Fibroblast of pulmonary artery (primary cell): ENCODE results near the gene GTF2IRD1.
"Not testable (repeated sequence)": the region's sequence is repeated elsewhere in the genome, so short reads cannot be mapped to it uniquely, and the experiment has no call there.

ENCODE experiments used
- DNase-seq: peaks from one replicate; pipeline ENCODE4 v3.0.0-alpha.2; 2010; ENCODE audit warnings: low read depth
- H3K4me3 ChIP-seq: replicated peaks from 2 replicates; pipeline ENCODE4 v1.5.1; 2011; ENCODE audit warnings: low read depth, mild to moderate bottlenecking, control low read depth, low read length, moderate library complexity
- TF ChIP-seq, protein P1 (sequence below): IDR thresholded peaks from 2 replicates; pipeline ENCODE4 v1.5.1; 2011; ENCODE audit warnings: mild to moderate bottlenecking, control low read depth, low read length, inconsistent platforms; ENCODE audit errors: missing control alignments

The GTF2IRD1 gene

DNA sequence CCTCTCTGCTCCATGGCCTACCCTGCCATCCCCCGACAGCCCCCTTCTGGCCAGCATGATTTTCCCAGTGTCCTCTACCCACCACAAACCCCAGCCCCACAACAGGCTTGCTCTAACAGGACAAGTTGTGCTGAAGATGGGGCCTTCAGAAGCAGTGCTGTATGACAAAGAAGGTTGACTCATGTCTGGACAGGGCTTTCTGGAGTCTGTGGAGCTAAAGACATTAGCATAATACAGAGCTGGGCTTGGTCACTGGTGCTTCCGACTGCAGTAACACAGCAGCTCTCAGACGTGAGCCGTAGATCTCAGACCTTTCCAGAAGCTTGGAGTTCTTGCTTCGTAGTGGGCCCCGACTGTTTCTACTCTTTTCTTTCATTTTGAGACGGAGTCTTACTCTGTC, 100.5 kb downstream of the GTF2IRD1 start:
- no peak for DNase-seq
- no peak overlapping the region for H3K4me3 ChIP-seq
- TF ChIP-seq, protein P1, sequence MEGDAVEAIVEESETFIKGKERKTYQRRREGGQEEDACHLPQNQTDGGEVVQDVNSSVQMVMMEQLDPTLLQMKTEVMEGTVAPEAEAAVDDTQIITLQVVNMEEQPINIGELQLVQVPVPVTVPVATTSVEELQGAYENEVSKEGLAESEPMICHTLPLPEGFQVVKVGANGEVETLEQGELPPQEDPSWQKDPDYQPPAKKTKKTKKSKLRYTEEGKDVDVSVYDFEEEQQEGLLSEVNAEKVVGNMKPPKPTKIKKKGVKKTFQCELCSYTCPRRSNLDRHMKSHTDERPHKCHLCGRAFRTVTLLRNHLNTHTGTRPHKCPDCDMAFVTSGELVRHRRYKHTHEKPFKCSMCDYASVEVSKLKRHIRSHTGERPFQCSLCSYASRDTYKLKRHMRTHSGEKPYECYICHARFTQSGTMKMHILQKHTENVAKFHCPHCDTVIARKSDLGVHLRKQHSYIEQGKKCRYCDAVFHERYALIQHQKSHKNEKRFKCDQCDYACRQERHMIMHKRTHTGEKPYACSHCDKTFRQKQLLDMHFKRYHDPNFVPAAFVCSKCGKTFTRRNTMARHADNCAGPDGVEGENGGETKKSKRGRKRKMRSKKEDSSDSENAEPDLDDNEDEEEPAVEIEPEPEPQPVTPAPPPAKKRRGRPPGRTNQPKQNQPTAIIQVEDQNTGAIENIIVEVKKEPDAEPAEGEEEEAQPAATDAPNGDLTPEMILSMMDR, result no peak

DNA sequence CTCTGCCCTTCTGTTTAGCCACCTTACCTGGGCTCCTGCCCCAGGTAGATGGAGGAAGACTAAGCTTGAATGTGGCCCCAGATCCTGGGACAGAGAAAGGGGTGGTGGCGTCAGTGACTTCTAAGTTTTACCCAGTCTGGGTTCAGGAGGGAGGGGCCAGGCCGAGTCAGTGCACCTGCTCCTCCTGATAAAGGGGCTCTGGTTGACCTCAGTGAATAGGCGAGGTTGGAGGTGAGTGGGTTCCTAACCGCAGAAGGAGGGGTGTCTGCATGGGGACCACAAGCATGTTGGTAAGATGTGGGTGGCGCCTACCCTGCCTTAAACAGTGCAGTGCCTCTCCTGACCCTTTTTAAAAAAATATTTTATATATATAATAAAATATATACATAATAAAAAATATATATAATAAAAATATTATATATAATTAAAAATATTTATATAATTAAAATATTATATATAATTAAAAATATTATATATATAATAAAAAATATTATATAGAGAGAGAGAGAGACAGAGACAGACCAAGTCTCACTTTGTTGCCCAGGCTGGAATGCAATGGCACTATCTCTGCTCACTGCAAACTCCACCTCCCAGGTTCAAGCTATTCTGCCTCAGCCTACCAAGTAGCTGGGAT, 106.5 kb downstream of the GTF2IRD1 start:
- DNase-seq, result no peak
- H3K4me3 ChIP-seq, result no peak overlapping the region
- TF ChIP-seq, protein P1, result no peak

DNA sequence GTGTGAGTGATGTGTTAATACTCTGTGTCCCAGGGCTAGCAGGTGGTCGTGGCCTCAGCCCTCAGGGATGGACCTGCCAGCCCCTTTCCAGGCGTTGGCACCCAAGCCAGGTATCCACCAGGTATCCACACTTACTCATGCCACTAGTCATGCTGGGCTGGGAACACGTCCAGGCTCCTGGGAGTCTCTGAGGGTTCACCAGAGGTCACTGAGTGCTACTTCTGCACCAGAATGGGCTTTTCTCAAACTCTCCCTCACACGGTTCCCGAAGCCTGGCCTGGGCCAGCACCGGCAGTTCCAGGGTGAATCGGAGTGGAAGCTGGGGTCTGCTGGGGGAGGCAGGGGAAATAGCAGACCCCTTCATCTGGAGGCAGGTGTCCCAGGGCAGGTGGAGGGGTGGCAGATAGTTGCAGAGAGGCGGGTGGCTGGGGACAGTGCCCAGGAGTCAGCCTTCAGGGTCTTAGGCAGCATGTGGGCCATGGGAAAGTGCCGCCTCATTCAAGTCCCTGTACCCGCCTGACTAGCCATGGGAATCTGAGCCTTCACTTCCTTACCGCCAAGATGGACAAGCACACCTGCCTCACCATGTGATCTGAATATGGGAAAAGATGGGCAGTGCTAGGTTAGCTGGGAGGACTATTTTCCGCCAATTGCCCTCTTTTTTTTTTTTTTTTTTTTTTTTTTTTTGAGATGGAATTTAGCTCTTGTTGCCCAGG, 108.3 kb downstream of the GTF2IRD1 start:
- TF ChIP-seq, protein P1, result no peak
- DNase-seq, result no peak
- no peak overlapping the region for H3K4me3 ChIP-seq

DNA sequence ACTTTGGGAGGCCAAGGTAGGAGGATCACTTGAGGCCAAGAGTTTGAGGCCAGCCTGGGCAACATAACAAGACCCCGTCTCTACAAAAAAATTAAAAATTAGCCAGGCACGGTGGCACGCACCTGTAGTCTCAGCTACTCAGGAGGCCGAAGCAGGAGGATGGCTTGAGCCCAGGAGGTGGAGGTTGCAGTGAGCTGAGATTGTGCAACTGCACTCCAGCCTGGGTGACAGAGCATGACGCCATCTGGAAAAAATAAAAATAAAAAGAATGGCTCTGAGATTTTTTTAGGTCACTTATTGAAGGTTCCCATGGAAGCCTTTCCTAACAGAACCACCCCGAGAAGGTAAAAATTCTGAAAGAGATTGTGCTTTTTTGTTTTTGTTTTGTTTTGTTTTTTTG, 109.9 kb downstream of the GTF2IRD1 start:
- DNase-seq, H3K4me3 ChIP-seq: not testable (repeated sequence)

DNA sequence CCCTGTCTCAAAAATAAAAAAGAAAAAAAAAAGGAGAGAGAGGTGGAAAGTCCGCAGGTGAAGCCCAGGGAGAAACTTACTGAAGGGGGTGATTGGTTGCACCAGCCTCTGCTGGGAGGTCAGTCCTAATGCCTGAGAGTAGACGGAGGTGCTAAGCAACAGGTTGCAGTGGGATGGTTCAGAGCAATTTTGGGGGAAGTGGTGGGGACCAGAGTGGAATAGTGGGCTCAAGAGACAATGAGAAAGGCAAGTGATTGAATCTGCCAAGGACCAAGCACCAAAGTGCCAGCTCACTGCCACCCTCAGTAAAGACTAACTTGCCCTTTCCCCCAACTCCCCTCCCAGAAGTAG, 113.6 kb downstream of the GTF2IRD1 start:
- TF ChIP-seq, protein P1, result no peak
- H3K4me3 ChIP-seq, result no peak overlapping the region
- no peak for DNase-seq

DNA sequence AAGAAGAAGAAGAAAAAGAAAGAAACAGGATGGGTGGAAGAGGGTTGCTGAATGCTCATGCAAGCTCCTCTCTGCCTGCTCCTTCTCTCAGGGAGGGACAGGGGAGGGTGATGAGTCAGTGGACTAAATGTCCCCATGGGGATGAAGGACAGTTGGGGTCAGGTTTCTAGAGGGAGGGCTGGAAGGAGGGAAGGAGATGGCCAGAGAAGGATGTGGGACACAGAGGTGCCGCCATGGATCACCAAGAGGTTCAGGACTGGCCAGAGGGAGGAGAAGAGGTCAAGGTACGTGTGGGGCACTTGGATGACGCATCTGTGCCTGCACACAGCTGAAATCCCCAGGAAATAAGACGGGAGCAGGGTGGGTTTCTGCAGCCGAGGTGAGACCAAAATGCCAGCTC, 115.0 kb downstream of the GTF2IRD1 start:
- TF ChIP-seq, protein P1, result no peak
- DNase-seq, result no peak
- H3K4me3 ChIP-seq, result no peak overlapping the region

DNA sequence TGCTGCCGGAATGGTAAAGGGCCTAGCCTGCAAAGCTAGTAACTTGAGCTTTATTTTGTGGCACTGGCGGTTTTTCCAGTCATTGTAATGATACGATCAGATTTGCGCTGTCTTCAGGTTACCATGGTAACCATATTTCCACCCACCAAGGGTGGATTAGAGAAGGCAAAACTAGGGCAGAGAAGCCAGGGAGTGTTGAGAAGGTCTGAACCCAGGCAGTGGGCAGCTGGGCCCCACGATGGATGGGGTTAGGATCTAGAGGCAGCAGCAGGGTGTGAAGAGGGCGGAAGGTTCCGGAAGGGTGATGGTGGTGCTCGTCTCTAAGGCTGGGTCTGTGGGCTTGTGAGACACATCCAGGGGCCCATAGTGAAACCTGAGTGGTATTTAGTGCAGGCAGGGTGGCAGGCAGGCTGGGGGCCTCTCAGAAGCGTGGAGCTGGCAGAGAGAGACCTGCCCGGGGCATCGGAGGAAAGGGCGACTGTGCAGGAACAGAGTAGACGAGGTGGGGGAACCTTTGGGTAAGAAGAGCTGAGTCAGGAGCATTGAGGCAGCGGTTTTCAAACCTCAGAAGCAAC, 115.9 kb downstream of the GTF2IRD1 start:
- TF ChIP-seq, protein P1, result no peak
- DNase-seq, result no peak
- no peak overlapping the region for H3K4me3 ChIP-seq
